ENCODE measurements around the gene MFAP3.
"Not testable (repeated sequence)": the region's sequence is repeated elsewhere in the genome, so short reads cannot be mapped to it uniquely, and the experiment has no call there.

Gene MFAP3

GRCh38 chr5:154053468-154053867 is 14.7 kb downstream of the MFAP3 start:
- no peak for DNase-seq (ENCODE audit: low read depth in 2 of 2)

GRCh38 chr5:154055201-154055600 is 16.4 kb downstream of the MFAP3 start:
- DNase-seq (ENCODE audit: low read depth in 2 of 2): no peak

GRCh38 chr5:154058055-154059038 is 19.6 kb downstream of the MFAP3 start:
- no peak for DNase-seq (ENCODE audit: low read depth in 2 of 2)

DNA sequence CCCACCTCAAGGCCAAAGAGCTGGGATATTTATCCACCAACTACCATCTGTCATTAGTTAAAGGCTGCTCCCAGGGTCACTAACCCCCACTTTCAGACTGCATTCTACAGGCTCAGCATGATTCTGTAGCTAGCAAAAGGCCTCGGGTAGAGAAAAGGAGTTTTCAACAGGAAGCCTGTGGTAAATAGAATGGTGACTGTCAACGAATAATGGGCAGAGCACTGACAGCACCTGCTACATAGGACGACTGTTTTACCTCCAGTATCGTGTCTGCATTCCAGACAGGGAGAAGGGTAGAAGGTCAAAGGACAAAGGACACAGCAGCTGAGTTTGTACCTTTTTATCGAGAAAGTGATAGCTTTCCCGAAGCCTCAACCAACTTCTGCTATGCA is 20.3 kb downstream of the MFAP3 start:
- no peak for DNase-seq (ENCODE audit: low read depth in 2 of 2)

- no peak for DNase-seq (ENCODE audit: low read depth in 2 of 2)
These were observed 20.8 kb downstream of the MFAP3 start for GRCh38 chr5:154059583-154059982.

DNA sequence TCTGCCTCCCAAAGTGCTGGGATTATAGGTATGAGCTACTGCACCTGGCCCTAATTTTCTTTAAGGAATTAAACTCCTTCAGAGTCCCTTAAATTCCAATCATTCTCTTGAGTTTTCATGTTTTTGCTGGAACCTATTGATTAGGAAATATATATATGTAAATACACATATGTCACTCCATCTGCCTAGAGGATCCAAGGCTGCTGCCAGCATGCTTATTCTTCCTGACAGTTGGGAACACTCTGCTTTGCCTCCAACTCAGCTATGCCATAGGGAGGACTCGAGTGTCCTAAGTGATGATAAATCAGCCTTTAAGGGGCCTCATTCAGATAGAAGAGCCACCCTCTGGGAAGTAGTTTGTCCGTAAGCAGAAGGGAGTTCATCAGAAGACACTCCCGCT is 21.8 kb downstream of the MFAP3 start:
- no peak for DNase-seq (ENCODE audit: low read depth in 2 of 2)

- DNase-seq (ENCODE audit: low read depth in 2 of 2): no peak
These were observed 24.6 kb downstream of the MFAP3 start for GRCh38 chr5:154063372-154063771.

GRCh38 chr5:154065971-154066370 is 27.2 kb downstream of the MFAP3 start:
- DNase-seq (ENCODE audit: low read depth in 2 of 2): no peak

- not testable (repeated sequence) for DNase-seq (ENCODE audit: low read depth in 2 of 2)
These were observed 31.1 kb downstream of the MFAP3 start for GRCh38 chr5:154069854-154070253.

- DNase-seq (ENCODE audit: low read depth in 2 of 2): no peak
These were observed 33.1 kb downstream of the MFAP3 start for GRCh38 chr5:154071799-154072413.

DNA sequence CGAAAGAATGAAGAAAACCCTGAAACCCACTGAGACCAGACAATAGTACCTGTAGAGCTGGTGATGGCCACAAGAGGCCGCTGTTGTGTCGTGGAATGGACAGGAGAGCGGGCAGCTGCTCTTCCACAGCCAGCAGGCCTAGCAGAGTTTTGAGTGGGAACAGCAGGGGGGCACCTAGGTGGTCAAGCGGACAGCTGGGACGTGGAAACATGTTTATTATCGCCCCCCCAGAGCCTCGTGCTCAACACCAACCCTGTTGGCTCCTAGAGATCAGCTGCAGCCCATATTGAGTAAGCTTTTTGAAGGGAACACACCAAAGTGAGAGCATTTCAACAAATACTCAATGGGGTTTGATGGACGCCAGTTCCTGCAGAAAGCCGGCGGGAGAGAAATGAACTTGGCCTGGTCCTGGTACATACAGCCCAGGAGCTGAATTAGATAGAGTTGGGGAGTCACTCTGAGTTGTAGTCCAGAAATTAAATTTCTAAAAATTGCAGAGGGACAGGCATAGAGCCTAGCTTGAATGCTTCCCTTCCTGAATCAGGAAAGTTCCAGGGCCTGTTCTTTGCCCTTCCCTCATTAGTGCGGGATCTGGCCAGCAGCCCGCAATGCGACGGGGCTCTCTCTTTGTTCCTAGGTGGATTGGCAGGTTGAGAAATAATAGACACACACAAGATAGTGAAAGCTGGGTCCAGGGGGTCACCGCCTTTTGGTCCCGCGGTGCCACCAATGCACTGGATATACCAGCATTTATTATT is 33.8 kb downstream of the MFAP3 start:
- DNase-seq (ENCODE audit: low read depth in 2 of 2): peak; percentile 64 to 84

DNA sequence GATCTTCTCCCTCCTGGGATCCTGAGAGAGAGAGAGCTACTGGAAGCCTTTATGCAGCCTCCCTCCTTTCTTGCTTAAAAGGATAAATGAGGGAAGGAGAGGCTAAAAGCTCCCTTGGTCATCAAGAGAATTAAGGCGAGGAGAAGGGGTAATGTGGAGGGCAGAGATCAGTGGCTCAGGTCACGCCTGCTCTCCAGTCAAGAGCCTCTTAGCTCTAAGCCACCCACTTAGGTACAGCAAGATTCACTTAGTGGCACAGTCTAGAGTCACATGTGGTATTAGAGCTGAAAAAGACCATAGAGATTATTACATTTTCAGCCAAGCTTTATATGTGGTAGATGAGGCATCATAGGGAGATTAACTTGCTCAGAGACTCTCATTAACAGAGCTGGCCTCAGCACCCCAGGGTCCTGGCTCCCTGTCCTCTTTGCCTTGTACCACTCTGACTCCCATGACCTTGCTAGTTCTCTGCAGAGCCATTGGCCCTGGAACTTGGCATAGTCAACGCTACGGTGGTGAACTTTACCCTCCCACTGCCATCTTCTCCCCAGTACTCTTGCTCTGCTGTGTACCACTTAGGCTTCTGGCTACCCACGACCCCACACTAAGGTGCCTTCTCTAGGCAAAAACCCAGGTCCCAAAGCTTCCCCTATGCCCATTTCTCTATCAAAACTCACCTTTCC is 37.6 kb downstream of the MFAP3 start:
- no peak for DNase-seq (ENCODE audit: low read depth in 2 of 2)

DNA sequence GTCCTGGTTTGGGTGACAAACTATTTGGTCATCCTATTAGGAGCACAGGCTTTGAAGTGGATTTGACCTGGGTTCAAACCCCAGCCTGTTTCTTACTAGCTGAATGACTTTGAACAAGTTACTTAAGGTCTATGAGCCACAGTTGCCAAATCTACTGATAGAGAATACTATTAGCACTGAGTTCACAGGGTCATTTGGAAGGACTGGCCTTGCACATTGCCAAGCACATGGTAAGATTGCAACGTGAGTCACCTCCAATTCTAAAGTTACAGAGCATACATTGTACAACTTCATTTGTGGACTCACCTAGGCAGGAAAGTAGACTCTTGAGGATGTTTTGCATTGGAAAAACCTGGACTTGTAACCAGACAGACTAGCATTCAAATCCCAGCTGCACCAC is 38.9 kb downstream of the MFAP3 start:
- no peak for DNase-seq (ENCODE audit: low read depth in 2 of 2)

DNA sequence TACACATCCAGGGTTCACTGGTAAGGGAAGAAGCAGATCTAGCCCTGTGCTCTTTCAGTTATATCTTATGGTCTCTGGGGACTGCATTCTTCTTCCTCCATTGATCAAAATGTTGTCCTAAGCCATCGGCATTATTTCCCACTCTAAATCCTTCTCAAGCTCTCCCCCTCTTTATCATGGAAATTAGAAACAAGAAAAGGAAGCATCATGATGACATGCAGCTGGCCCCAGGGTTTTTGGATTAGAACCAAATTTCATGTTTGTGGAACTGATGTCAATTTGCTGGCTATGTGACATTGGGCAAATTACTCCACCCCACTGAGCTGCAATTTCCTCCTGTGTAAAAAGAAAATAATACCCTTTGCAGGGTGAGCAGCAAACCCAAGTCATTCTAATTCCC is 39.5 kb downstream of the MFAP3 start:
- DNase-seq (ENCODE audit: low read depth in 2 of 2): no peak

- DNase-seq (ENCODE audit: low read depth in 2 of 2): no peak
These were observed 42.5 kb downstream of the MFAP3 start for GRCh38 chr5:154081246-154081645.

- no peak for DNase-seq (ENCODE audit: low read depth in 2 of 2)
These were observed 45.4 kb downstream of the MFAP3 start for GRCh38 chr5:154084062-154084639.

DNA sequence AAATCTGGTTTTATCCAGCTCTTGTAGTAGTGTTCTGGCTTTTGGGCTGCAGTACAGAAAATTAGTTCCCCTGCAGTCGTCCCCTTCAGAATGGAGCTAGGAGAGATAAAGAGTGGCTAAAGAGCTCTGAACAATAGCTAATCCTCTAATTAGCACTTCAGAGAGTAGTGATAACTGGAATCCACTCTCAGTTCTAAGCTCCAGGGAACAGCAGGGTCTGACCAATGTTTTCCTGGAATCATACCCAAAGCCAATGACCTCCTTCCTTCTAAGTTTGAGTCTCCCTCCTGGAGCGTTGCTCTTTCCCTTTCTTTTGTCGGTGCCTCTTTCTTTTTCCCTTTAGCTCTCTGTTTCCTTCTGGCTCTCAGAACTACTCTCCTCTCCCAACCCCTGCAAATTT is 47.4 kb downstream of the MFAP3 start:
- no peak for DNase-seq (ENCODE audit: low read depth in 2 of 2)

GRCh38 chr5:154086641-154087040 is 47.9 kb downstream of the MFAP3 start:
- no peak for DNase-seq (ENCODE audit: low read depth in 2 of 2)

- DNase-seq (ENCODE audit: low read depth in 2 of 2): no peak
These were observed 48.5 kb downstream of the MFAP3 start for GRCh38 chr5:154087260-154087659.

DNA sequence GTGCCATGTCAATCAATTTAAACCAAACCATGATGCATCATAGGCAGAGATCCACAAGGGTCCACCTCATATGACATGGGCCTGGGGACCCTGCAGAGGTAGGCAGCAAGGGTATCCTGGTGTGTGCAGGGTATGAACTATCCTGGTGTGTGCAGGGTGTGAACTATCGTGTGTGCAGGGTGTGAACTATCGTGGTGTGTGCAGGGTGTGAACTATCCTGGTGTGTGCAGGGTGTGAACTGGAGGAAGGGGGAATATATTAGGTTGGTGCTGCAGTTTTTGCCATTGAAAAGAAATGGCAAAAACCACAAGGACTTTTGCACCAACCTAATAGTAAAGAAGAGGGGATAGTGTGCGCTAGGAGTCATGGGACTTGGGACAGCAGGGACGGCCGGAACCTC is 50.0 kb downstream of the MFAP3 start:
- no peak for DNase-seq (ENCODE audit: low read depth in 2 of 2)

DNA sequence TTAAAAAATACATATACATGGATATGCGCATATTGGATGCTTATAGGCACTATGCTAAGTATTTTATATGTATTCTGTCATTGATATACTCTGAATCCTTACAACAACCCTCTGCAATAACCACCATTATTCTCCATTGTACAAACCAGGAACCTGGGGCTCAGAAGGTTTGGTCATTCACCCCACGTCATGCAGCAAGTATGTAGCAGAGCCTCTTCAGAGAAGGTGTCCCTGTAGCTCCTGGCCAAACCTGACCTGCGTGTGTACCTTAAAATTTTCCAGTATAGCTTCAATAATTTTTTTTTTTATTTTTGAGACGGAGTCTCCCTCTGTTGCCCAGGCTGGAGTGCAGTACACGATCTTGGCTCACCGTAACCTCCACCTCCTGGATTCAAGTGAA is 51.9 kb downstream of the MFAP3 start:
- no peak for DNase-seq (ENCODE audit: low read depth in 2 of 2)

Data from stimulated activated CD4-positive, alpha-beta T cell treated with anti-CD3 and anti-CD28 coated beads, Interleukin-12 subunit alpha, Interleukin-12 subunit beta, amount 100 ng/mL, for 24 hours (primary cell).